GM21737 (cell line): Measurements from ENCODE around the gene MAPKAP1.

Source experiments
- ATAC-seq: cut with Tn5 transposase; IDR thresholded peaks from one replicate; pipeline ENCODE4 v1.9.1; 2021; ENCODE audit warnings: mild to moderate bottlenecking, moderate library complexity; ENCODE audit not compliant: unreplicated experiment

MAPKAP1 gene

DNA sequence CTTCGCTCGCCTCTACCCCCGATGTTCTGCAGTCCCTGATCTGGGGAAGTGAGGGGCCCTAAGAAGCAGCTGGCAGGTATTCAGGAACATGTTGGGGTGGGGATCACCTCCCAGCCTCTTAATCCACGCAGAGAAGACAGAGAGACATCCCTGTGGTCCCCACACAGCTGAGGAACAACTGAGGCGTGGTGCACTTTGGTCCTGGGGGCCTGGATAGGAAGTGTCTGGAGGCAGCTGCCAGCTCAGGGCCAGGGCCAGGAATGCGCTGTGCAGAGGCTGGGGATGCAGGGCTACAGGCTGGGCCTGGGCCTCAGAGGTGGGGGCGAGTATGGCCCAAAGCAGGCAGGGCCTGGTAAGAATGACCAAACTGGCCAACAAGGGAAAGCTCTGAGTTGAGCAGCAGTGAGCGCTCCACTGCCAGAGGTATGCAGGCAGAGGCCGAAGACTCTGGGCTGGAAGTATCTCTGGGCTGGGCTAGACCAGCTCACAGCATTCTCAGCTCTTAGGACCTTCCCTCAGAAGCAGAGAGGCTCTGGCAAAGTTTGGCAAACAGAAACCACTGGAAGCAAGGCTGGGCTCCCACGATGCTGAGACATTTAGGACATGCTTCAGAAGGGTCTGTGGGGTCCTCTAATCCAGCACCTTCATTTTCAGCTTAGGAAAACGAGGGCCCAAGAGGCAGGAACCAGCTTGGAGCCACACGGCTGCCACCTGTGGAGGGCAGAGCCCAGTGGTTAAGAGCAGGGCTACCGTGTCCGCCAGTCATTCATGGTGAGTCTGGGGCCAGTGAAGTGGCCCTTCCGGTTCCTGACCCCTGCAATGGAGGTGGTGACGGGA is 271.0 kb downstream of the MAPKAP1 start:
- ATAC-seq: no peak

DNA sequence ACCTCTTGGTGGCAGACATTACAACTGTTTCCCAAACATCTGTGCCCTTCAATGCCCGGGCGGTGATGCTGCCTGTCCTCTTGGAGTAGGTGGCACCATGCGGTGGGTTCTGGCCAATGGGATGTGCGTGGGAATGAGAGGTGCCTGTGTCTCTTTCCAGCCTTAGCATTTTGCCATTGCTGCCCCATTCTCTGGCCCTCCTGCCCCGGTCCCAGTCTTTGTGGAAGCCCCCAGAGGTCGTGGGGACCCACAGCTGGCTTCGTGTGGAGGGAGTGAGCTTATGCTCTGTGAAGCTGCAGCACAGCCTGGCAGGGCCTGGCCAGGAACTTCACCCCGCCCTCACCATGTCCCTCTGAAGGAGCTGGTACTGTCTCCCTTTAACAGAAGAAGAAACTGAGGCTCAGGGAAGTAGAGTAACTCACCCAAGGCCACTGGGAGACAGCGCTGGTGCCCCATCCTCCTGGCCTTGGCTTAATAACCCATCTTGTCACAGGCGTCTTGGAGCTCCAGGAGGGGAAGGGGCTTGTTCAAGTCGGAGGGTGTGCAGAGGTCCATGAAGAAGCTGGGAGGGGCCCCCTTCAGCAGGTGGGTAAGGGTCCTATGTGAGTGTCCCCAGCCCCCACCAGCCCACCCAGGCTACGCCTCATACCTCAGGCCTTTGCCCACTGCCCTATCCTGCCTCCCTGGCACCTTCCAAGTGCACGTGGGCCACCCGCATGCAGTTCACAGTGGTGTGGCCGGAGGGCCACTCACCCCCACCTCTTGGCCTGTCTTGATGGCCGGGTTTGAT is 271.8 kb downstream of the MAPKAP1 start:
- no peak for ATAC-seq

DNA sequence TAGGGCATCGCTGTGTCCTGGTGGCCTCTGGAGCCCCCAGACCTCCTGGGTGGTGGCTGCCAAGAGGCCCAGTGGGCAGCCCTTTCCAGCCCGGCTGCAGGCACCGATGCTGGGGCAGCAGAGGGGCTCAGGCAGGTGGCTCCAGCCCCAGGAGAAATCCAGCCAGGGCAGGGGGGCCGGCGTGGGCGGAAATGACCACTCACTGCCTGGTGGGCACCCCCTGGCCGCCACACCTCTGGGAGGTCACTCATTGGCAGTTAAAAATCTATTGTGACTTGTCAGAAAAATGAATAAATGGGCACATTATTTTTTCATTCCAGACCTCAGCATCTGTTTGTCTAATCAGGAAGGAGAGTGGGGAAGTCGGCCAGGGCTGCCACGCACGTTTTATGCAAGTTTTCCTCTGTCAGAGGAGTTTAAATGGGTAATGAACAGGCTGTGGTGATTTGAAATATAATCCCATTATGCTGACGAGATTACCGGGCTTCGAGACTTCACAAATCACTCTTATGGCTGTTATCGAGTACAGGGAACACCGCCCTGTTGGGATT is 273.5 kb downstream of the MAPKAP1 start:
- ATAC-seq: no peak

DNA sequence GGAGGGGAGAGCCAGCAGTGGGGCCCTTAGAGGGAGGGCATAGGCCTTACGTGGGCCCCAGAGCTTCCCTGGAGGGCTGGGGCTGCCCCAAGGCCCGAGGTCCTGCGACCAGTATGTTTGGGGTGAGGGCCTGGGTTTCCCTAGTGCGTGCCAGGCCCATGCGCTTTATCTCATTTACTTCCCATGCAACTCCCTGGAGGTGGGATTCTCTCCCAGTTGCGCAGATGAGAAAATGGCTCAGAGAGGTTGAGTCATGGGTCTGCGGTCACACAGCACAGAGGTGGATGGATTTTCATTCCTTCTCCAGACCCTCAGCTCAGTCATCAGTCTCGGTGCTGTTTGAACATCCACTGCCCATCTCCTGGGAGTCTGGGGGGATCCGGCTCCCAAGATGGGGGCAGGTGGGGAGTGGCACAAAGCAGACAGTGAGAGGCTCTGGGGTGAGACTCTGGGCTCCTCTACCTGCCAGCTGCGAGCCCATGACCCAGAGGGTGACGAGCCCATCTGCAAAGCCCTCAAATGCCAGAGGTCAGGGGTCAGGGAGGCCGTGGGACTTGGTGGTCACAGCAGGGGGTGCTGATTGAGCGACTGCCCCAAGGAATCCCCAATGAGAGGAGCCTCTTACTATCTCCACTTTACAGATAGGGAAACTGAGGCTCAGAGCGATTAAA is 274.2 kb downstream of the MAPKAP1 start:
- no peak for ATAC-seq

DNA sequence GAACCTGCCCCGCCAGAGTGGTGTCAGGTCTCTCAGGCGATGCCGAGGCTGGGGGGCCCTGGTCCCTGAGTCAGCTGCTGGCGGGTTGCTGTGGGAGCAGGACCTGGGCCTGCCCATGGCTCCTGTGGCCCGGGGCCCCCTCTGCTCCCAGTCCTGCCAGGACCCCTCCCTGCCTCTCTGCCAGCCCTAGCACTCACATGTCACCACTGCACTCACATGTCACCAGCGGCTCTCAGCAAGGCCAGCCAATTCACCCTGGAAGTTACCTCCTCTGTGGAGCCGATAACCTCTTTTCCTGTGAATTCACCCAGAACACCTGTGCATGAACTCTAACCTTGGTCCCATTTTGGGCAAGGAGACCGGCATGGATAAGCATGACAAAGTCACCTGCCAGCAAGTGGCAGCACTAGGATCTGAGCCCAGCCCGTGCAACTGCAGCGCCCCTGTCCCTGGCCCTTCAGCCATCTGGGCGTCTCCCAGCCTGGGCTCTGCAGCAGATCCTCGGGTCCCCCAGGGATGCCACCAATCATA is 275.2 kb downstream of the MAPKAP1 start:
- no peak for ATAC-seq

DNA sequence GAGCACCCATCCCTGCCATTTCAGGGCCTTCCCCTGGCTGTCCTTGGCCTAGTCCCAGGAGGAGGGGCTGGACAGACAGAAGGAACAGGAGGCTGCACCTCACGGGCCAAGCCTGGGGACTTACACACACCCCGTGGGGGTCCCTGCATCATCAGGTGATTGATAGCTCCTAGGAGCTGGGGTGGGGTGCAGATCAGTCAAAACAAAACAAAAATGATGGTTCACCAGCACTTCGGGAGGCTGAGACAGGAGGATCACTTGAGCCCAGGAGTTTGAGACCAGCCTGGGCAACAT is 276.0 kb downstream of the MAPKAP1 start:
- ATAC-seq: no peak

DNA sequence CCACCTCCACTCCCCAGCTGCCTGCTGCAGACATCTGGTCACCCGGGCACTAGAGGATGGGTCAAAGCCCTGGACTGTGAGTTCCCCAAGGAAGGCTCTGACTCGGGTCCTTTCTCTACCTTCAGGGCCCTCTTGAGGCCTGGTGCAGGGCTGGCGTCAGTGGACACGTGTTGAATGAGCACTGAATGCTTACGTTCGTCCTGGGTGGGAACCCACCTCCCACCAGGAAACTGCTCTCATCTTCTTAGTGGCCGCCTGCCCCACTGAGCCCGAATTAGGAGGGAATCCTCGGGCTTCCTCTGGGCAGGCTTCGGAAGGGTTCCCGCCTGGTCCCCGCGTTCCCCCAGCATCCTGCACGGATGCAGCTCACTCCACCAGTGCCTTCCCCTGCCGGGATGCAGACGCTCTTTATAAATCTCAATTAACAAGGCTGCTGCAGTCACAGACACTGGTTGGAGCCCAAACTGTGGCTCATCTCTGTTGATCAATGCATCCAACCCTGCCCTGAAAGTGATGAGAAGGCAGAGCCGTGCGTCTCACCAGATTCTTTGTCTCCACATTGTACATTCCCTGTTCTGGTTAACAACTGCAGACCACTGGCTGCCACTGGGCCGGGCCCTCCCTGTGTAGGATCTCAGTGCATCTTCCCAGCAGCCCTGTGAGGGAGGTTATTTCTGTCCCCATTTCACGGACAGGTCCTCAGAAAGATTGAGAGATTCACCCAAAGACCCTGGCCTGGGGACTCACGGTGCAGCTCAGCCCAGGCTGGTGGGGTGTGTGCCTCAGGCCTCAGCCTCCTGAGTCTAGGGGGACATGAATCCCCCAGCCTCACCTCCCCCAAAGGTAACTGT is 276.6 kb downstream of the MAPKAP1 start:
- ATAC-seq: no peak

DNA sequence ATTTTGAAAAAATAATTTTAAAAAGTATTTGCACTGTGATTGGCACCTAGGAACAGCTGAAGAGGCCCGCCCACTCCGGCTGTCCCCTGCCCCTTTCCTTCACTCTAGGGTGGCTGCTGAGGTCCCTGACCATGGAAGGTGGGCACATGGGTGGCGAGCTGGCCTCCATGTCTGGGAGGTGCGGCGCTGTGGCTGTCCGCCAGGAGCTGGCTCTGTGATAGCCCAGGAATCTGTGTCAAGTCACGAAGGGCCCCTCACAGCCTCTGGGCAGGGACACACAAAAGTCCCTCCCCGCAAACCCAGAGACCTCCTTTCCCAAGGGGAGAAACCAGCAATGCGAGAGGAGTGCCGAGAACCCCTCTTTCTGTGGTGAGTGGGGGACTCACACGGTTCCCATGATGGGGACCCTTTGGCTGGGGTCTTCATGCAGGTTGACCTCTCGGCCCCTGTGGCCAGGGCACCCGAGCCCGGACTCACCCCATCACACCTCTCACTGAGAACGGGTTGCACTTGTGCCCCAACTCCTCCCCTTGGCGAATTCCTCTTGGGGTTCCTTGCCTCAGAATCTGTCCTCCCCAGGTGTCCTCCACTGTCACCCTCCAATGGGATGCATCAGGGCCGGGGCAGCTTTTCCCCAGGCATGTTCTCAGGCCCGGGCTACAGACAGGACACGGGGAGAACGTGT is 277.4 kb downstream of the MAPKAP1 start:
- ATAC-seq: no peak

DNA sequence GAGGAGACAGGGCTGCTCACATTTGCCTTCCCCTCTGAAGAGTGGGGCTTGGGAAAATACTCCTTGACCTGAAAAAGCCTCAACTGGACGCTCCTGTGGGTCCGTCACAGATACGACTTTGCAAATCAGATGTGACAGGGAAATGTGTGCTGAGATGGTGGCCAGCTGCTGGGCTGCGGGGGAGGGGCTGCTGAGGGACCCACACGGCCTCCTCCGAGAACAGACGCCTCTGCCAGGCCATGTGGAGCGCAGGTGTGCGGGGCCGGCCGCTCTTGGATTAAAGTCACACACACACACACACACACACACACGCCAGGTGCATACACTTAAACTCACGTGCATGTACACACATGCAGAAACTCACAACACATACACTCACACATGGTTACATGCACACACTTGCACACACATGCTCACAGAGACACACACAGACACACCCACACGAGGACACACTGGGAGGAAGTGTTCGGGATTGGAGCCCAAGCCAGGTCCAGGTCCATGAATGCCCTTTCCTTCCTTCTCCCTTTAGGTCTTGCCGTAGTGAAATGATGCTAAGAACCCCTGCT is 278.0 kb downstream of the MAPKAP1 start:
- ATAC-seq: no peak

DNA sequence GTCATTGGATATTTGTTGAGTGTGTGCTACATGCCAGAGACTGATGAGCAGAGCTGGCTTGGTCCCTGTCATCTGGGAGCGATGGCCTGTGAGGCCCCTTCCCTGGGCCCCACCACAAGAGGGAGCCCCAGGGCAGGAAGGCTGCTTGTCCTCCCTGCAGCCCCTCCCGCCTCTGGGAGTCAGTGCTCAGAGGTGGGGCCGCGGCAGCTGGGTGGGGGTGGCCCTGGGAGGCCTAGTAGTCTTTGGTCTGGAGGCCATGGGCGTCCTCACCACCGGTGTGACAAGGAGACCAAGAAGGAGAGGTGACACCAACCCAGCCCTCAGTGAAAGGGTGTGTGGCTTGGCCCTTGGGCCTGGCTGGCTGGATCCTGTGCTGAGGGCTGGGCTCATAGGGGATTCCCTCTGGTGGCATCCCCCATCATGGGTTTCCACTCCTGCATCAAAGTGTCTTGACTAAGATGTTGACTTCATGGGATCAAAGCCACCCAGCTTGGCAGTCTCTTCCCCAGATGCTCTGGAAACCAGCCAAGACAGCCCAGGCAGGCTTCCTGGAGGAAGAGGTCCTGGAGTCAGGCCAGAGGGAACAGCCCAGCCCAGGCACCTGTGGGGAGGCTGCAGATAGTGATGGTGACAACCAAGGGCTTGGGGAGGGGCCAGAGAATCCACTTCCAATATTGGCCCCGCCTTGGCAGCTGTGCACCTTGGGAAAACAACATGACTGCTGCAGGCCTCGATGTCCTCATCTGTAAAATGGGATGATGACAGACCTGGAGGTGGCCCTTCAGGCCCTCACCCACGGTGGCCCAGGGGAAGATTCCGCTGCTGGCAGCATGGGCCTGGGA is 278.7 kb downstream of the MAPKAP1 start:
- no peak for ATAC-seq

DNA sequence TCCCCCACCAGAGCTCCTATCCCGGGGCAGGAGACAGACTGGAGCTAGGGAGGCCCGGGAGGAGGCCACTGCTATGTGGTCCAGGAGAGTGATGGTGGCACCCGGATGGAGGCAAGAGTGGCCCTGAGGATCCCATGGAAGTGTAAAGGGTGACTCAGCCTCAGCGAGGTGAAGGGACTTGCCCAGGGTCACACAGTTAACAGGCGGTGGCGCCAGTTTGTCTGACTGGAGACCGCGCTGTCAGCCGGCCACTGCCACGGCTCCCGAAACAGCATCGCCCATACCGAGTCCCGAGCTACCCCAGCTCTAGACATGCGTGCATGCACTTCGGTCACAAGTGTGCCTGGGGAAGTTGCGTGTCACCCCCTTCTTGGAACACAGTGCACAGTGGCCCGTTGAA is 279.5 kb downstream of the MAPKAP1 start:
- no peak for ATAC-seq

DNA sequence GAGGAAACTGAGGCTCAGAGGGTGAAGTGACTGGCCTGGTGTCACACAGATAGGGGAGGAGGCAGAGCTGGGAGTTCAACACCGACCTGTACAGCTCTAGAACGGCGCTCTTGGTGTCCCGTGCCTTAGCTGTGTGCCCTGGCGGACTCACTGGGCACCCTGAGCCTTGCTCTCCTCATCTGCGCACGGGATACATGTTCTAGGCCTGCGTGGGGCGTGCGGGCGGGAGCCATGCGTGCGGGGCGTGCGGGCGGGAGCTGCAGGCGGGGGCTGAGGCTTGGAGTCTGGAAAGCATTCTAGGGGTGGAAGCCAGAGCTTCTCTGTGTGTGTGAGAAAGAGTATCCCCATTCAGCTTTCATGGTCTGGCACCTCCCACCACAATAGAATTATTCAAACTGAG is 280.1 kb downstream of the MAPKAP1 start:
- ATAC-seq: no peak

DNA sequence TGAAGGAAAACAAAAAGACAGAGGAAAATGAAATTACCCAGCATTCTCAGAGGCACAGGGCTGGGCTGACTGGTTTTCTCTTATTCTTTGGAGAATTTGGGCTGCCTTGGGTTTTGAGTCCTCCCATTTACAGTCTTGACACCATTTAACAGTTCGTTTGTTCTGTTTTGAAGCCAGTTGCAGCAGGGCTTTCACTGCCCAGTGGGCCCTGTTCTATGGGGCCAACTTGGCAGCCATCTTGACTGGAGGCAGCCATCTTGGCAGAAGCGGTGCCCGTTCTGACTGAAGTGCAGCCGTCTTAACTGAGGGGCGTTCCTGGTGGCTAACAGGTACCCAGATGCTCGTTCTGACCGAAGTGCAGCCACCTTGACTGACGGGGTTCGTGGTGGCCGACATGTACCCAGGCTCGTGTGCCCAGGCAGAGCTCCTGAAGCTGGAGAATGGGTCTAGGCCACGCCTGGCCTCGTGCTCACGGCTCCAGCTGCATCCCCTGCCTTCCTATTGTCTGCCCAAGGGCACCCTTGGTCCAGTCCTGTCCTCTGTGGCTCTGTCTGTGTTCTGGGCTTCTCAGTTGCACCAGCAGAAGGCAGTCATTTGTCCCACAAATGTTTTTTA is 281.0 kb downstream of the MAPKAP1 start:
- no peak for ATAC-seq

DNA sequence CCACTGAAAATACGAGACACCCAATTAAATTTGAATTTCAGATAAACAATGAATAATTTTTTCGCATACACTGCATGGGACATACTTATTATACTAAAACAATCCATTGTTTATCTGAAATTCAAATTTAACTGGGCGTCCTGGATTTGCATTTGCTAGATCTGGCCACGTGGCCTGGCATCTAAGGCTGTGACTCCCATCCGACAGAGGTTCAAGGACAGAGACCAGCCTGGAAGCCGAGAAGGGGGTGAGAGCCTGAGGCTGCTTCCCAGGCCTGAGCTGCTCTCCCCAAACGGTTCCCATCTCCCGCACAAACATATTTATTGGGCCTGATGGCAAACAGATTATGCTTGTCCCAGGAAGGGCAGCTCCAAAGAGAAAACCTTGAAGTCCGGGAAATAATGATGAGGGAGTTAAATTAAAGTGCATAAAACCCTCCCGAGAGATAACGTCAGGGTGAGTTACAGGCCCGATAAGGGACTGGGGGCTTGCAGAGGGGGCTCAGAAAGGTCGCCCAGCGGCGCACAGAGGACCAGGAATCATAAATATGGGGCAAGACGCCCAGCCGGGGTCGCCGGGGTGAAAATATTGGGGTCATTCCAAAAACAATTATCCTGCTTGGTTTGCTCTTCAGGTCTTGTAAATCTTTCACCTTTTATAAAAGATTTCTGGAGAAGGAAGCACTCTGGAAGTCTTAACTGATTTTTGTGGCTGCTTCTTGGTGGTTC is 281.7 kb downstream of the MAPKAP1 start:
- ATAC-seq: no peak

DNA sequence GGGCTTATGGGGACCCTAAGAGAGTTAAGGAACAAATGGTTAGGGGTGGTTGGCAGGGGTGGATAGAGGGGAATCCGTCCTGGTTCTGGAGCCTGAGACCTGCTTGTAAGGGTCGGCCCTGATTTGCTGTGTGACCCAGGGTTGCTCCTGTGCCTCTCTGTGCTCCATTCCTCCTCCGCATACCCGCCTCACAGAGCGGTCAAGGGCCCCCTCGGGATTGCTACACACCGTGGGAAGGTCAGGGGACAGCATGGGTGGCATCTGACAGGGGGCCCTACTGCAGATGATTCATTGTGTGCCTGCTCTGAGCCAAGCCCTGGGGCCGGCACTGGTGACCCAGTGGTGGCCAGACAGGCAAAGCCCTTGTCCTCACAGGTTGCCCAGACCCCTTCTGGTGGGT is 283.0 kb downstream of the MAPKAP1 start:
- ATAC-seq: no peak

DNA sequence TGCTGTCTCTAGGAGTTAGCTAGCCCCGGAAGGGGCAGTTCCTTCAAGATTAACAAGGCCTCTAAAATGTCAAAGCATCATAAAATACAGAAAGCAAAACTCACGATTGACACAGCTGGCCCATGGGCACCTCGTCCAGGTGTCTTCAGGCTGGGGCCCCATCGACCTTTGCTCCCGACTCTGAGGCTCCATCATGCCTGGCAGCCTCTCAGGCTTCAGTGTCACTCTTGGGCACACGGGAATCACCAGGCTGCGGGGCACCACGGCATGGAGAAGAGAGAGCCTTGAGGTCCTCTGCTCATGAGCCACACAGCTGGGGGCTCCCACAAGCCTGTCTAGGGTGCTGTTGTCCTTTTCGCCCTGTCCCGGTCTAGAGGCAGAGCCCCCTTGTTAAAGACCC is 284.2 kb downstream of the MAPKAP1 start:
- no peak for ATAC-seq

DNA sequence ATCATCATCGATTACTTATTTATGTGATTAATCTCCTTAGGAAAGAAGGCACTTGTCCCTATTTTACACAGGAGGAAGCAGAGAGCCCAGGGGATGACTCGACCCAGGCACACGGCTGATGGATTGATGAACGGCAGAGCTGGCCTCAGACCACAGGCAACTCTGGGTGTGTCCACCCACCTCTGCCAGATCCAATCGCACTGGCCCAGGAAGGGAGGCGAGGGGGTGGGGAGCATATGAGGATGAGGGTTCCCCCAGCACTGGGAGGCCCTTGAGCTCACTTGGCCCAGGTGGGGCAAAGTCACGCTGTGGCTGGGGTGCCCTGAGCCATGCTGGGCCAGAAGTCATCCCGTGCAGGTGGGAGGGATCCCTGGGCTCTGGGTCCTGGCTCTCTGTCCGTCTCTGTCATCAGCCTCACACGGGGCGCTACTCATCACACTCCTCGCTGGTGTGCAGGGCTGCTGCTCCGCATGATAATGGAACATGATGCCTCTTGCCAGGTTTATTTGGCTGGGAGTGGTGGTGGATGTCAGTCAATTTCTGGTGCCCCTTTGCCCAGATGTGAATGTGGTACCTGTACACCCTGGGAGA is 285.3 kb downstream of the MAPKAP1 start:
- no peak for ATAC-seq
